ENCODE data around the gene ZNF526.

DNA sequence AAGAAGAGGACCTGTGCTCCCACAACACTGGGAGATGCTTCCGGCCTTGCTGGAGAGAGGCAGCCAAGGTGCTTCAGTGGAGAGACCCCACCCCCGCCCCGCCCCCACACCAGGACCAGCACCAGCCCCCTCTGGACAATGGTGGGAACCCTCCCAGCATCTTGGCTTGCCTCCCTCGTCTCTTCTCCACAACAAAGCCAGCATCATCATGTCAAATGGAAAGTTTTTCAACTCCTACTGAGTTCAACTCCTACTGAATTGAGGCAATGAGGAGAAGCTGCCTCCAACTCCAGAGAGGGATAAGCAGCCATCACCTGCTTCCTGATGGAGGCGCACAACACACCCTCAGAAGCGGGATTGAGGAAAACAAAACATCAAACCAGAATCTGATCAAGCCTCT is 15.4 kb upstream of the ZNF526 start:
- TF ChIP-seq, protein P1, sequence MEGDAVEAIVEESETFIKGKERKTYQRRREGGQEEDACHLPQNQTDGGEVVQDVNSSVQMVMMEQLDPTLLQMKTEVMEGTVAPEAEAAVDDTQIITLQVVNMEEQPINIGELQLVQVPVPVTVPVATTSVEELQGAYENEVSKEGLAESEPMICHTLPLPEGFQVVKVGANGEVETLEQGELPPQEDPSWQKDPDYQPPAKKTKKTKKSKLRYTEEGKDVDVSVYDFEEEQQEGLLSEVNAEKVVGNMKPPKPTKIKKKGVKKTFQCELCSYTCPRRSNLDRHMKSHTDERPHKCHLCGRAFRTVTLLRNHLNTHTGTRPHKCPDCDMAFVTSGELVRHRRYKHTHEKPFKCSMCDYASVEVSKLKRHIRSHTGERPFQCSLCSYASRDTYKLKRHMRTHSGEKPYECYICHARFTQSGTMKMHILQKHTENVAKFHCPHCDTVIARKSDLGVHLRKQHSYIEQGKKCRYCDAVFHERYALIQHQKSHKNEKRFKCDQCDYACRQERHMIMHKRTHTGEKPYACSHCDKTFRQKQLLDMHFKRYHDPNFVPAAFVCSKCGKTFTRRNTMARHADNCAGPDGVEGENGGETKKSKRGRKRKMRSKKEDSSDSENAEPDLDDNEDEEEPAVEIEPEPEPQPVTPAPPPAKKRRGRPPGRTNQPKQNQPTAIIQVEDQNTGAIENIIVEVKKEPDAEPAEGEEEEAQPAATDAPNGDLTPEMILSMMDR (tag by site-specific recombination; IDR thresholded peaks at IDR 0.05), result no peak
- no peak for TF ChIP-seq ZNF530 (tag by site-specific recombination; IDR thresholded peaks at IDR 0.05; ENCODE audit: low read depth)

All from HEK293 (cell line).